HEK293 (cell line): ENCODE data around the gene DDX24.

Experiments
- CTCF ChIA-PET: fragments of 350-600 bp; formaldehyde crosslinking; extraction: SDS; loops from one replicate; lab custom pipeline; 2021; ENCODE audit warnings: antibody characterized with exemption; lab: Yijun Ruan, JAX
- POLR2A ChIA-PET: fragments of 300-600 bp; formaldehyde crosslinking; extraction: SDS; loops from one replicate; lab custom pipeline; 2020; ENCODE audit warnings: antibody characterized with exemption, inconsistent platforms; lab: Yijun Ruan, JAX
- H3K27ac ChIP-seq: fragments of 200-500 bp; sonication (Bioruptor generic); 2 replicates; pipeline ENCODE4 v1.5.1; 2014; ENCODE audit warnings: low read depth, low read length, control low read depth, inconsistent platforms; ENCODE audit errors: extremely low read depth
- H3K36me3 ChIP-seq, 2 experiments: fragments of 200-500 bp in 1 of 2; sonication (Bioruptor generic) in 1 of 2; 1 replicate in 1 of 2; 2 replicates in 1 of 2; pipeline ENCODE4 v1.5.1; 2014 to 2017; ENCODE audit warnings: inconsistent platforms in 2 of 2, low read length in 2 of 2; ENCODE audit not compliant: control insufficient read depth in 2 of 2, insufficient read depth in 1 of 2
- H3K4me1 ChIP-seq: fragments of 200-500 bp; sonication (Bioruptor generic); 2 replicates; pipeline ENCODE4 v1.5.1; 2014; ENCODE audit warnings: mild to moderate bottlenecking, low read length, inconsistent platforms; ENCODE audit not compliant: control insufficient read depth, insufficient read depth
- H3K4me3 ChIP-seq: 2 replicates; pipeline ENCODE4 v1.5.1; 2011; ENCODE audit warnings: low read depth, mild to moderate bottlenecking, control low read depth, low read length, moderate library complexity
- H3K9me3 ChIP-seq: fragments of 200-500 bp; sonication (Bioruptor generic); 2 replicates; pipeline ENCODE4 v1.5.1; 2014; ENCODE audit warnings: low read depth, low read length, inconsistent platforms; ENCODE audit not compliant: control insufficient read depth, insufficient read depth
- PRDM2 ChIP-seq: fragments of 450-650 bp; formaldehyde crosslinking; IDR thresholded peaks from 2 replicates; pipeline ENCODE4 v1.5.1; 2016; ENCODE audit warnings: missing biosample characterization, missing genetic modification characterization, borderline replicate concordance
- RBAK ChIP-seq: fragments of 450-650 bp; formaldehyde crosslinking; IDR thresholded peaks from 2 replicates; pipeline ENCODE4 v1.5.1; 2016; ENCODE audit warnings: missing biosample characterization, missing genetic modification characterization
- ZBTB6 ChIP-seq: fragments of 450-650 bp; formaldehyde crosslinking; IDR thresholded peaks from 2 replicates; pipeline ENCODE4 v1.5.1; 2017; ENCODE audit warnings: missing biosample characterization, missing genetic modification characterization
- ZBTB7A ChIP-seq: fragments of 450-650 bp; formaldehyde crosslinking; IDR thresholded peaks from 2 replicates; pipeline ENCODE4 v1.5.1; 2016; ENCODE audit warnings: low read depth, missing biosample characterization, missing genetic modification characterization
- ZNF266 ChIP-seq: fragments of 450-650 bp; formaldehyde crosslinking; IDR thresholded peaks from 2 replicates; pipeline ENCODE4 v1.5.1; 2016; ENCODE audit warnings: missing biosample characterization, missing genetic modification characterization, low read depth
- ZNF473 ChIP-seq: fragments of 450-650 bp; formaldehyde crosslinking; IDR thresholded peaks from 2 replicates; pipeline ENCODE4 v1.5.1; 2017; ENCODE audit warnings: missing biosample characterization, missing genetic modification characterization
- ZNF677 ChIP-seq: fragments of 450-650 bp; IDR thresholded peaks from 2 replicates; pipeline ENCODE4 v1.5.0; 2018; ENCODE audit warnings: missing biosample characterization, mild to moderate bottlenecking, missing genetic modification characterization, moderate library complexity
- TF ChIP-seq, protein P1 (sequence below): fragments of 450-650 bp; formaldehyde crosslinking; IDR thresholded peaks from 2 replicates; pipeline ENCODE4 v1.5.1; 2016; ENCODE audit warnings: missing biosample characterization, missing genetic modification characterization
- TF ChIP-seq, protein P2 (sequence below): fragments of 450-650 bp; formaldehyde crosslinking; IDR thresholded peaks from 2 replicates; pipeline ENCODE4 v1.5.1; 2016; ENCODE audit warnings: missing biosample characterization, missing genetic modification characterization

The DDX24 gene

DNA sequence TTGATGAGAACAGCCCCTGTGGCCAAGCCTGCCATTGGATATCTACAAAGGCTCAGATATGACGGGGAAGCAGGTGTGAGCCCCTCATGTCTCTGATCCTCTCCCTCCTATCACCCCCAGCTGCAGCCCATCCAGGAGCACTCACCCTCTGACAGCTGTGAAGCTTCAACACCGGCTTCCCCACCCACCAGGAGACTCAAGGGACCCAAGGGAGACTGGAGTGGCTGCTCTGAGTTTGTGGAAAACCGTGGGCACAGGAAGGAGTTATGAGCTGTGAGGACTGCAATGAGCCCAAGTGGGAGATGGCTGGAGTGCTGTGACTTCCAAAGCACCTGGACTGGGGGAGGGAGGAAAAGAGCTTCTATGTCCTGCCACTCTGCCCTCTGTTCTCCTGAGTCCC is 40.5 kb upstream of the DDX24 start:
- CTCF ChIA-PET: no interaction called here
- TF ChIP-seq PRDM2: no peak
- TF ChIP-seq RBAK (tag by site-specific recombination): no peak
- TF ChIP-seq ZNF677 (tag by site-specific recombination): no peak
- no peaks in the 10 kb centered on the region for H3K9me3 ChIP-seq
- H3K4me3 ChIP-seq: no peak overlapping the region
- POLR2A ChIA-PET: no interaction called here
- no peaks in the 10 kb centered on the region for H3K36me3 ChIP-seq
- H3K27ac ChIP-seq: no peak overlapping the region
- H3K4me1 ChIP-seq: no peaks in the 10 kb centered on the region

- no peak for TF ChIP-seq ZBTB6 (tag by site-specific recombination)
- TF ChIP-seq ZNF266 (tag by site-specific recombination): peak; percentile 70; the same call in 1 of the 2 replicates
- ChIA-PET CTCF (interaction anchor here (0.6 kb wide), 1 partner anchor 83 kb away, joined by 4 read pairs; no protein-coding TSS in a partner anchor), POLR2A (no interaction called here)
- Histone ChIP-seq H3K27ac (no peak overlapping the region), H3K4me1 (no peaks in the 10 kb centered on the region), H3K9me3 (no peaks in the 10 kb centered on the region), H3K4me3 (no peak overlapping the region), H3K36me3 (no peaks in the 10 kb centered on the region)
These were observed 39.8 kb upstream of the DDX24 start for GRCh38 chr14:94120667-94121340.

GRCh38 chr14:94119071-94119470 is 38.1 kb upstream of the DDX24 start:
- POLR2A ChIA-PET: no interaction called here
- no peak overlapping the region for H3K4me3 ChIP-seq
- CTCF ChIA-PET: no interaction called here
- TF ChIP-seq, protein P1, sequence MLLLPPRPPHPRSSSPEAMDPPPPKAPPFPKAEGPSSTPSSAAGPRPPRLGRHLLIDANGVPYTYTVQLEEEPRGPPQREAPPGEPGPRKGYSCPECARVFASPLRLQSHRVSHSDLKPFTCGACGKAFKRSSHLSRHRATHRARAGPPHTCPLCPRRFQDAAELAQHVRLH (tag by site-specific recombination): no peak
- TF ChIP-seq ZBTB7A (tag by site-specific recombination) (no peak), ZNF473 (tag by site-specific recombination) (no peak)
- TF ChIP-seq, protein P2, sequence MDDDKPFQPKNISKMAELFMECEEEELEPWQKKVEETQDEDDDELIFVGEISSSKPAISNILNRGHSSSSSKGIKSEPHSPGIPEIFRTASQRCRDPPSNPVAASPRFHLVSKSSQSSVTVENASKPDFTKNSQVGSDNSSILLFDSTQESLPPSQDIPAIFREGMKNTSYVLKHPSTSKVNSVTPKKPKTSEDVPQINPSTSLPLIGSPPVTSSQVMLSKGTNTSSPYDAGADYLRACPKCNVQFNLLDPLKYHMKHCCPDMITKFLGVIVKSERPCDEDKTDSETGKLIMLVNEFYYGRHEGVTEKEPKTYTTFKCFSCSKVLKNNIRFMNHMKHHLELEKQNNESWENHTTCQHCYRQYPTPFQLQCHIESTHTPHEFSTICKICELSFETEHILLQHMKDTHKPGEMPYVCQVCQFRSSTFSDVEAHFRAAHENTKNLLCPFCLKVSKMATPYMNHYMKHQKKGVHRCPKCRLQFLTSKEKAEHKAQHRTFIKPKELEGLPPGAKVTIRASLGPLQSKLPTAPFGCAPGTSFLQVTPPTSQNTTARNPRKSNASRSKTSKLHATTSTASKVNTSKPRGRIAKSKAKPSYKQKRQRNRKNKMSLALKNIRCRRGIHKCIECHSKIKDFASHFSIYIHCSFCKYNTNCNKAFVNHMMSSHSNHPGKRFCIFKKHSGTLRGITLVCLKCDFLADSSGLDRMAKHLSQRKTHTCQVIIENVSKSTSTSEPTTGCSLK (tag by site-specific recombination): no peak
- no peaks in the 10 kb centered on the region for H3K9me3 ChIP-seq
- H3K4me1 ChIP-seq: no peaks in the 10 kb centered on the region
- H3K36me3 ChIP-seq: no peaks in the 10 kb centered on the region
- H3K27ac ChIP-seq: no peak overlapping the region
